Stomach (tissue), 9 donors: ENCODE results near the gene ATG9A. TPM values are rescaled to one million over a fixed set of nuclear protein-coding genes. Genes with fewer than 3 reads are reported as not detected.

Experiments
- DNase-seq, 2 donors: peaks; one replicate each; pipeline versions ENCODE4 v3.0.0 to v3.0.0-alpha.2; 2013 to 2019
- H3K27ac ChIP-seq, 5 donors: fragments of 200-600 bp in 4 of 5; sonication (generic) in 4 of 5; one replicate each; pipeline ENCODE4 v1.5.1; 2013 to 2019; ENCODE audit warnings: mild to moderate bottlenecking in 1 of 5, moderate library complexity in 1 of 5
- H3K27me3 ChIP-seq, 3 donors: fragments of 200-600 bp; sonication (generic); one replicate each; pipeline ENCODE4 v1.5.1; 2017 to 2019; ENCODE audit warnings: mixed run types in 1 of 3
- H3K36me3 ChIP-seq, 4 donors: fragments of 200-600 bp; sonication (generic); 1 replicate in 3 of 4; 2 replicates in 1 of 4; pipeline ENCODE4 v1.5.1; 2016 to 2019
- H3K4me1 ChIP-seq, 4 donors: fragments of 200-600 bp; sonication (generic); one replicate each; pipeline ENCODE4 v1.5.1; 2016 to 2019
- H3K4me3 ChIP-seq, 4 donors: fragments of 200-600 bp; sonication (generic) in 3 of 4; one replicate each; pipeline ENCODE4 v1.5.1; 2016 to 2019; ENCODE audit warnings: mild to moderate bottlenecking in 1 of 4
- H3K9me3 ChIP-seq, 4 donors: fragments of 200-600 bp; sonication (generic); one replicate each; pipeline ENCODE4 v1.5.1; 2016 to 2019
- CTCF ChIP-seq, 7 experiments: fragments of 450-650 bp in 4 of 7; fragments of 200-600 bp in 3 of 7; sonication (generic) in 3 of 7; IDR thresholded peaks; one replicate each; pipeline ENCODE4 v1.5.1; 2016 to 2019; ENCODE audit warnings: antibody characterized with exemption in 7 of 7, control low read depth in 2 of 7, mild to moderate bottlenecking in 1 of 7
- EP300 ChIP-seq: sonication (generic); formaldehyde crosslinking; IDR thresholded peaks from one replicate; pipeline ENCODE4 v1.6.1; 2017; ENCODE audit warnings: antibody characterized with exemption
- POLR2A ChIP-seq, 4 donors: fragments of 450-650 bp; IDR thresholded peaks; one replicate each; pipeline ENCODE4 v1.6.1; 2016; ENCODE audit warnings: antibody characterized with exemption in 4 of 4, control low read depth in 2 of 4, mild to moderate bottlenecking in 1 of 4, moderate library complexity in 1 of 4
- POLR2AphosphoS5 ChIP-seq, 3 donors: sonication (generic); formaldehyde crosslinking; IDR thresholded peaks; one replicate each; pipeline ENCODE4 v1.6.1; 2016; ENCODE audit warnings: antibody characterized with exemption in 3 of 3
- WGBS, 5 donors: extraction: QIAGEN DNeasy Blood & Tissue Kit in 3 of 5; methylation state at CpG; one replicate each; pipeline versions ENCODE4 v1.1.5 to v1.1.7; 2013 to 2018; 5-methylcytosine and 5-hydroxymethylcytosine counted together
- intact Hi-C: fragments of 100-400 bp; cut with DNase I; formaldehyde crosslinking; loops from one replicate; pipeline ENCODE4 v1.15.1; 2023; ENCODE audit warnings: low total_unique reads
- polyA plus RNA-seq, 3 donors: library from polyadenylated mRNA; stranded (reverse); fragments of 200-250 nt; gene quantifications; one replicate each; pipeline ENCODE4 v1.2.3, GENCODE V29; 2013
- total RNA-seq, 5 donors: library from RNA; depleted of rRNA; stranded (reverse); fragments of >200 nt; gene quantifications; one replicate each; pipeline versions ENCODE4 v1.1.0 to v1.2.3, GENCODE V29; 2014 to 2016
- donor health status: healthy with polysubstance abuse.
- donor health status: Bipolar disorder and iron deficiency.
- donor health status: healthy.

The ATG9A gene
- total and polyA plus RNA-seq, 8 donors, result 1.4 to 100 (median 16.1) TPM

GRCh38 chr2:219218217-219218731 lies 11.2 kb downstream of the ATG9A start:
- peak overlapping the region; percentile 81 to 95 (median 94) for H3K27ac ChIP-seq
- peaks cover 25 to 49% (median 39%) of the 10 kb centered on the region in 4 donors for H3K4me1 ChIP-seq
- no peaks in the 10 kb centered on the region for H3K9me3 ChIP-seq
- intact Hi-C loops, result loop anchor here (5.0 kb wide), 1 partner anchor 46 kb away; the partner anchor contains the start of gene SLC23A3
- H3K36me3 ChIP-seq, result peaks cover 60 to 71% (median 65%) of the 10 kb centered on the region in 4 donors
- H3K4me3 ChIP-seq, result peak overlapping the region; percentile 50 to 69 (median 60)
- TF ChIP-seq POLR2AphosphoS5 (IDR thresholded peaks at IDR 0.05) (no peak), EP300 (no peak), POLR2A (IDR thresholded peaks at IDR 0.05) (no peak), CTCF (IDR thresholded peaks at IDR 0.05) (no peak)
- peak; percentile 72 to 85 for DNase-seq
- WGBS, 5 donors, result 0 to 3% (median 0%) methylated on average over 8 to 37 of the region's 37 CpGs
- no peaks in the 10 kb centered on the region for H3K27me3 ChIP-seq

- no peak for TF ChIP-seq POLR2AphosphoS5 (IDR thresholded peaks at IDR 0.05)
- TF ChIP-seq POLR2A (IDR thresholded peaks at IDR 0.05), result no peak
- TF ChIP-seq CTCF (IDR thresholded peaks at IDR 0.05), result no peak
- TF ChIP-seq EP300, result no peak
- Histone ChIP-seq H3K36me3 (peaks cover 56 to 68% (median 63%) of the 10 kb centered on the region in 4 donors), H3K4me3 (no peak overlapping the region), H3K27ac (peak overlapping the region in 3 of 5 donors; percentile 89 to 95 (median 94)), H3K9me3 (no peaks in the 10 kb centered on the region), H3K4me1 (peaks cover 25 to 49% (median 39%) of the 10 kb centered on the region in 4 donors), H3K27me3 (no peaks in the 10 kb centered on the region)
- DNase-seq, result no peak
- intact Hi-C loops, result loop anchor here (5.0 kb wide), 1 partner anchor 44 kb away; the partner anchor contains the start of gene SLC23A3
- WGBS, 5 donors, result 81 to 94% (median 88%) methylated on average over 6 of the region's 6 CpGs
Observed at GRCh38 chr2:219216535-219216915, 12.9 kb downstream of the ATG9A start.

DNA sequence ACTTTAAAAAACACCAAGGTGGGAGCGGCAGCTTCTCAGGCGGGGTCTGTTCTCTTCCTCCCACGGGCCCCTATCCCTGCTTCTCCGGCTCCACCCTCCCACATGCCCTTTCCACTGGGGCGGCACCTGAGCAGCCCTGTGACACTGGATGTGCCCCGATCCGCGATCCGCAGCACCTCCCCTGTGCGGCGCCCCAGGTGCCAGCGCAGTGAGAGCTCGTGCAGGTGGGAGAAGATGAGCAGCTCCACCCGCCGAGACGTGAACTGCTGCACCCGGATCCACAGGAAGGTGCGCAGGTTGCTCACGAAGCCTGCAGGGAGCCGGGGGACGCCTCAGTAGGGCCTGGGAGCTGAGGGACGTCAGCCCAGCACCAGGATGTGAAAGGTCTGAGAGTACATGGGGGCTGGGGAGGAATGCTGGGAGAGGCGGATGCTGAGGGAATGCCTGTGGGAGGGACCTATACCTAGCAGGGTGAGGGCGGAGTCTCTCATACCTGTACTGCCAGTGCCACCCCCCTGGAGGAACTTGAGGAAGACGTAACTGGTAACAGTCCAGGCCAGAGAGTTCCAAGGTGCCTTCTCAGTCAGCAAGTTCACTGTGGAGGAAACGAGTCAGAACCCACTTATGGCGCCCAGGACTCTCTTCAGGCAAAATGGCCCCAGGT lies 13.4 kb downstream of the ATG9A start:
- H3K9me3 ChIP-seq, result no peaks in the 10 kb centered on the region
- peaks cover 25 to 51% (median 40%) of the 10 kb centered on the region in 4 donors for H3K4me1 ChIP-seq
- no peak for DNase-seq
- peaks cover 52 to 66% (median 61%) of the 10 kb centered on the region in 4 donors for H3K36me3 ChIP-seq
- WGBS, 5 donors, result 86 to 93% (median 91%) methylated on average over 23 to 27 of the region's 27 CpGs
- H3K27me3 ChIP-seq, result no peaks in the 10 kb centered on the region
- intact Hi-C loops, result loop anchor here (5.0 kb wide), 1 partner anchor 44 kb away; the partner anchor contains the start of gene SLC23A3
- H3K4me3 ChIP-seq, result no peak overlapping the region
- no peak for TF ChIP-seq EP300
- no peak for TF ChIP-seq POLR2AphosphoS5 (IDR thresholded peaks at IDR 0.05)
- H3K27ac ChIP-seq, result peak overlapping the region in 3 of 5 donors; percentile 89 to 95 (median 94)

GRCh38 chr2:219214786-219215185 lies 14.7 kb downstream of the ATG9A start:
- Histone ChIP-seq H3K27me3 (no peaks in the 10 kb centered on the region), H3K9me3 (no peaks in the 10 kb centered on the region), H3K4me3 (no peak overlapping the region), H3K27ac (no peak overlapping the region), H3K36me3 (peaks cover 53 to 66% (median 61%) of the 10 kb centered on the region in 4 donors), H3K4me1 (peaks cover 25 to 47% (median 34%) of the 10 kb centered on the region in 4 donors)
- 87 to 94% (median 93%) methylated on average over 6 of the region's 6 CpGs for WGBS, 5 donors
- TF ChIP-seq POLR2AphosphoS5 (IDR thresholded peaks at IDR 0.05), result no peak
- TF ChIP-seq CTCF (IDR thresholded peaks at IDR 0.05), result no peak
- no peak for TF ChIP-seq POLR2A (IDR thresholded peaks at IDR 0.05)
- no peak for TF ChIP-seq EP300
- DNase-seq, result no peak
- intact Hi-C loops, result loop anchor here (5.0 kb wide), 1 partner anchor 42 kb away; the partner anchor contains the start of gene SLC23A3
